GM06990 (cell line): ENCODE results near the gene FGF8.

Experiments
- DNase-seq: peaks from one replicate; pipeline ENCODE4 v3.0.0-alpha.2; 2011; ENCODE audit not compliant: insufficient read length; ENCODE audit errors: extremely low read depth
- H3K27me3 ChIP-seq: replicated peaks from 2 replicates; pipeline ENCODE4 v1.6.0; 2011; ENCODE audit warnings: low read length; ENCODE audit not compliant: control insufficient read depth, insufficient read depth
- H3K36me3 ChIP-seq: 2 replicates; pipeline ENCODE4 v1.5.1; 2011; ENCODE audit warnings: low read length; ENCODE audit not compliant: control insufficient read depth, insufficient read depth
- H3K4me3 ChIP-seq: replicated peaks from 2 replicates; pipeline ENCODE4 v1.5.1; 2011; ENCODE audit warnings: low read depth, mild to moderate bottlenecking, control low read depth, low read length
- CTCF ChIP-seq: IDR thresholded peaks from 2 replicates; pipeline ENCODE4 v1.5.1; 2011; ENCODE audit warnings: low read length, control low read depth, mild to moderate bottlenecking, inconsistent platforms; ENCODE audit not compliant: insufficient read depth, poor library complexity, severe bottlenecking

The FGF8 gene

GRCh38 chr10:101785801-101786200 is 9.9 kb upstream of the FGF8 start:
- TF ChIP-seq CTCF: no peak
- peaks cover 3% of the 10 kb centered on the region for H3K36me3 ChIP-seq
- H3K4me3 ChIP-seq: no peak overlapping the region
- DNase-seq: no peak
- no peaks in the 10 kb centered on the region for H3K27me3 ChIP-seq

GRCh38 chr10:101784558-101784957 is 8.6 kb upstream of the FGF8 start:
- H3K36me3 ChIP-seq: peaks cover 3% of the 10 kb centered on the region

GRCh38 chr10:101783736-101784118 is 7.8 kb upstream of the FGF8 start:
- Histone ChIP-seq H3K4me3 (peak overlapping the region; percentile 86), H3K27me3 (no peaks in the 10 kb centered on the region), H3K36me3 (peaks cover 2% of the 10 kb centered on the region; the same call in 1 of the 2 replicates)
- DNase-seq: no peak
- TF ChIP-seq CTCF: no peak

More at GRCh38 chr10:101784558-101784957, 8.6 kb upstream of the FGF8 start:
- Histone ChIP-seq H3K4me3 (no peak overlapping the region), H3K27me3 (no peaks in the 10 kb centered on the region)
- TF ChIP-seq CTCF: no peak
- DNase-seq: no peak

GRCh38 chr10:101782811-101783735 is 7.2 kb upstream of the FGF8 start, which contains the start of gene NPM3:
Gene NPM3, minus strand, starts transcription at chr10:101783446. Its CDS starts 56 bp downstream, at chr10:101783390.
- peak within 1 kb of the TSS; percentile 86 for H3K4me3 ChIP-seq
- no peak for TF ChIP-seq CTCF
- DNase-seq: peak; percentile 80
- H3K27me3 ChIP-seq: no peaks in the 10 kb centered on the region
- peaks cover 2% of the 10 kb centered on the region; the same call in 1 of the 2 replicates for H3K36me3 ChIP-seq

GRCh38 chr10:101781984-101782810 is 6.3 kb upstream of the FGF8 start:
- TF ChIP-seq CTCF: no peak
- Histone ChIP-seq H3K27me3 (no peaks in the 10 kb centered on the region; the same call in 1 of the 2 replicates), H3K36me3 (peaks cover 2% of the 10 kb centered on the region; the same call in 1 of the 2 replicates), H3K4me3 (peak overlapping the region; percentile 86)
- DNase-seq: no peak
